ENCODE data around the gene AADAT.

DNA sequence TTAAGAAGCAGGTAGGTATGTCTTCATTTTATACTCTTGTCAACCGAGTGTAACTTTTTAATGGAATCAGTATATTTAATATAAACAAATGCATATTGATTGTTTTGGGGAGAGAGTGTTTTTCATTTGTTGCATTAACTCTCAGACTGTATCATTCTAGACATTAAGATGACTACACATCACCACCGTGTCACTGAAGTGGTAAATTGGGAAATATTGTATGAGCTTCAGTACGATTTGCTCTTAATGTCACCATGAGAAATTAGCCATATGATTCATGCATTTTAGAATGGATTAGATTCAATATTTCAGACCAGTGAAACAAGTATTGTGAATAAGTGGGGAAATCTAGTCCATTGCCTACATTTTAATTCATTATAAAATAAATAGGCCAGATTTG, 53.9 kb downstream of the AADAT start:
- TF ChIP-seq, protein P1, sequence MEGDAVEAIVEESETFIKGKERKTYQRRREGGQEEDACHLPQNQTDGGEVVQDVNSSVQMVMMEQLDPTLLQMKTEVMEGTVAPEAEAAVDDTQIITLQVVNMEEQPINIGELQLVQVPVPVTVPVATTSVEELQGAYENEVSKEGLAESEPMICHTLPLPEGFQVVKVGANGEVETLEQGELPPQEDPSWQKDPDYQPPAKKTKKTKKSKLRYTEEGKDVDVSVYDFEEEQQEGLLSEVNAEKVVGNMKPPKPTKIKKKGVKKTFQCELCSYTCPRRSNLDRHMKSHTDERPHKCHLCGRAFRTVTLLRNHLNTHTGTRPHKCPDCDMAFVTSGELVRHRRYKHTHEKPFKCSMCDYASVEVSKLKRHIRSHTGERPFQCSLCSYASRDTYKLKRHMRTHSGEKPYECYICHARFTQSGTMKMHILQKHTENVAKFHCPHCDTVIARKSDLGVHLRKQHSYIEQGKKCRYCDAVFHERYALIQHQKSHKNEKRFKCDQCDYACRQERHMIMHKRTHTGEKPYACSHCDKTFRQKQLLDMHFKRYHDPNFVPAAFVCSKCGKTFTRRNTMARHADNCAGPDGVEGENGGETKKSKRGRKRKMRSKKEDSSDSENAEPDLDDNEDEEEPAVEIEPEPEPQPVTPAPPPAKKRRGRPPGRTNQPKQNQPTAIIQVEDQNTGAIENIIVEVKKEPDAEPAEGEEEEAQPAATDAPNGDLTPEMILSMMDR (IDR thresholded peaks at IDR 0.05): no peak
- no peak for TF ChIP-seq POLR2A (IDR thresholded peaks at IDR 0.05)
